Measurements from ENCODE around the gene SPDYE17. TPM values are rescaled to one million over a fixed set of nuclear protein-coding genes. Genes with fewer than 3 reads are reported as not detected.
"Not testable (repeated sequence)": the region's sequence is repeated elsewhere in the genome, so short reads cannot be mapped to it uniquely, and the experiment has no call there.

The SPDYE17 gene
- total RNA-seq, 1 donor = not detected

GRCh38 chr7:77062557-77062956 is 30.4 kb upstream of the SPDYE17 start, which contains the start of gene SPDYE18:
TSS of gene SPDYE18 (minus strand) at chr7:77062558. CDS start at chr7:77060512, 2,046 bp downstream.
- not testable (repeated sequence) for H3K4me3 ChIP-seq (ENCODE audit: insufficient read depth, low read length); DNase-seq (ENCODE audit: insufficient read length, low spot score, missing footprints); H3K9me3 ChIP-seq (ENCODE audit: low read depth, low read length); H3K27ac ChIP-seq (ENCODE audit: low read depth, low read length); H3K79me2 ChIP-seq (ENCODE audit: insufficient read depth, low read length); H3K27me3 ChIP-seq (ENCODE audit: insufficient read depth, low read length); H3K4me2 ChIP-seq (ENCODE audit: insufficient read depth, low read length); H3K36me3 ChIP-seq (ENCODE audit: insufficient read depth, low read length); H4K20me1 ChIP-seq (ENCODE audit: insufficient read depth, low read length); H2AFZ ChIP-seq (ENCODE audit: low read length); H3K4me1 ChIP-seq (ENCODE audit: insufficient read depth, low read length)

- H3K27me3 ChIP-seq (ENCODE audit: insufficient read depth, low read length); H3K27ac ChIP-seq (ENCODE audit: low read depth, low read length); H3K79me2 ChIP-seq (ENCODE audit: insufficient read depth, low read length); H2AFZ ChIP-seq (ENCODE audit: low read length); H4K20me1 ChIP-seq (ENCODE audit: insufficient read depth, low read length); DNase-seq (ENCODE audit: insufficient read length, low spot score, missing footprints); H3K4me1 ChIP-seq (ENCODE audit: insufficient read depth, low read length); H3K36me3 ChIP-seq (ENCODE audit: insufficient read depth, low read length); H3K4me2 ChIP-seq (ENCODE audit: insufficient read depth, low read length); H3K9me3 ChIP-seq (ENCODE audit: low read depth, low read length); H3K4me3 ChIP-seq (ENCODE audit: insufficient read depth, low read length): not testable (repeated sequence)
Observed at GRCh38 chr7:77026349-77026748, 5.8 kb downstream of the SPDYE17 start.

GRCh38 chr7:77010074-77010680 is 22.0 kb downstream of the SPDYE17 start:
- not testable (repeated sequence) for H3K9me3 ChIP-seq (ENCODE audit: low read depth, low read length); H3K79me2 ChIP-seq (ENCODE audit: insufficient read depth, low read length); H4K20me1 ChIP-seq (ENCODE audit: insufficient read depth, low read length); H3K4me1 ChIP-seq (ENCODE audit: insufficient read depth, low read length); H3K4me3 ChIP-seq (ENCODE audit: insufficient read depth, low read length); H3K27ac ChIP-seq (ENCODE audit: low read depth, low read length); H3K4me2 ChIP-seq (ENCODE audit: insufficient read depth, low read length); H3K36me3 ChIP-seq (ENCODE audit: insufficient read depth, low read length); H2AFZ ChIP-seq (ENCODE audit: low read length); H3K27me3 ChIP-seq (ENCODE audit: insufficient read depth, low read length)
- DNase-seq (ENCODE audit: insufficient read length, low spot score, missing footprints) = peak; percentile 45

GRCh38 chr7:77008000-77008399 is 24.2 kb downstream of the SPDYE17 start:
- H4K20me1 ChIP-seq (ENCODE audit: insufficient read depth, low read length); H3K4me3 ChIP-seq (ENCODE audit: insufficient read depth, low read length); H3K79me2 ChIP-seq (ENCODE audit: insufficient read depth, low read length); H3K36me3 ChIP-seq (ENCODE audit: insufficient read depth, low read length); H3K4me2 ChIP-seq (ENCODE audit: insufficient read depth, low read length); H3K4me1 ChIP-seq (ENCODE audit: insufficient read depth, low read length); H3K9me3 ChIP-seq (ENCODE audit: low read depth, low read length); H3K27ac ChIP-seq (ENCODE audit: low read depth, low read length); H3K27me3 ChIP-seq (ENCODE audit: insufficient read depth, low read length); H2AFZ ChIP-seq (ENCODE audit: low read length): not testable (repeated sequence)
- peak; percentile 93 for DNase-seq (ENCODE audit: insufficient read length, low spot score, missing footprints)

GRCh38 chr7:77006127-77007110 is 25.7 kb downstream of the SPDYE17 start:
- not testable (repeated sequence) for H3K27me3 ChIP-seq (ENCODE audit: insufficient read depth, low read length); H3K9me3 ChIP-seq (ENCODE audit: low read depth, low read length); H3K4me3 ChIP-seq (ENCODE audit: insufficient read depth, low read length); H3K79me2 ChIP-seq (ENCODE audit: insufficient read depth, low read length); H3K4me1 ChIP-seq (ENCODE audit: insufficient read depth, low read length); H2AFZ ChIP-seq (ENCODE audit: low read length); DNase-seq (ENCODE audit: insufficient read length, low spot score, missing footprints); H3K4me2 ChIP-seq (ENCODE audit: insufficient read depth, low read length); H4K20me1 ChIP-seq (ENCODE audit: insufficient read depth, low read length); H3K36me3 ChIP-seq (ENCODE audit: insufficient read depth, low read length); H3K27ac ChIP-seq (ENCODE audit: low read depth, low read length)

- H2AFZ ChIP-seq (ENCODE audit: low read length); H3K36me3 ChIP-seq (ENCODE audit: insufficient read depth, low read length); DNase-seq (ENCODE audit: insufficient read length, low spot score, missing footprints); H3K79me2 ChIP-seq (ENCODE audit: insufficient read depth, low read length); H3K27me3 ChIP-seq (ENCODE audit: insufficient read depth, low read length); H3K4me2 ChIP-seq (ENCODE audit: insufficient read depth, low read length); H3K4me1 ChIP-seq (ENCODE audit: insufficient read depth, low read length); H3K27ac ChIP-seq (ENCODE audit: low read depth, low read length); H4K20me1 ChIP-seq (ENCODE audit: insufficient read depth, low read length); H3K9me3 ChIP-seq (ENCODE audit: low read depth, low read length); H3K4me3 ChIP-seq (ENCODE audit: insufficient read depth, low read length): not testable (repeated sequence)
Observed at GRCh38 chr7:77005461-77006057, 26.6 kb downstream of the SPDYE17 start.

- not testable (repeated sequence) for H3K4me2 ChIP-seq (ENCODE audit: insufficient read depth, low read length); H3K36me3 ChIP-seq (ENCODE audit: insufficient read depth, low read length); H4K20me1 ChIP-seq (ENCODE audit: insufficient read depth, low read length); H3K27me3 ChIP-seq (ENCODE audit: insufficient read depth, low read length); H3K27ac ChIP-seq (ENCODE audit: low read depth, low read length); H2AFZ ChIP-seq (ENCODE audit: low read length); H3K4me1 ChIP-seq (ENCODE audit: insufficient read depth, low read length); H3K4me3 ChIP-seq (ENCODE audit: insufficient read depth, low read length); DNase-seq (ENCODE audit: insufficient read length, low spot score, missing footprints); H3K79me2 ChIP-seq (ENCODE audit: insufficient read depth, low read length); H3K9me3 ChIP-seq (ENCODE audit: low read depth, low read length)
Observed at GRCh38 chr7:77004151-77004550, 28.0 kb downstream of the SPDYE17 start.

- H3K36me3 ChIP-seq (ENCODE audit: insufficient read depth, low read length); H3K27ac ChIP-seq (ENCODE audit: low read depth, low read length); H3K4me1 ChIP-seq (ENCODE audit: insufficient read depth, low read length); H3K79me2 ChIP-seq (ENCODE audit: insufficient read depth, low read length); H3K4me2 ChIP-seq (ENCODE audit: insufficient read depth, low read length); H2AFZ ChIP-seq (ENCODE audit: low read length); H3K9me3 ChIP-seq (ENCODE audit: low read depth, low read length); DNase-seq (ENCODE audit: insufficient read length, low spot score, missing footprints); H3K27me3 ChIP-seq (ENCODE audit: insufficient read depth, low read length); H4K20me1 ChIP-seq (ENCODE audit: insufficient read depth, low read length); H3K4me3 ChIP-seq (ENCODE audit: insufficient read depth, low read length): not testable (repeated sequence)
Observed at GRCh38 chr7:77003241-77003640, 28.9 kb downstream of the SPDYE17 start.

All from osteoblast (primary cell).